PC-9 (cell line): ENCODE data around the gene ODF2. TPM values are rescaled to one million over a fixed set of nuclear protein-coding genes. Genes with fewer than 3 reads are reported as not detected.

ENCODE experiments used
- BruUV-seq: library from RNA; stranded (reverse); fragments of 400-500 nt; replicated peaks from 2 replicates; lab custom pipeline; 2021; lab: Mats Ljungman, UMichigan
- CTCF ChIA-PET: fragments of 300-600 bp; sonication (Branson Sonifier 250); formaldehyde crosslinking; loops from one replicate; lab custom pipeline; 2022; ENCODE audit warnings: antibody characterized with exemption; lab: Charles Lee
- POLR2A ChIA-PET: fragments of 300-600 bp; sonication (Branson Sonifier 250); formaldehyde crosslinking; loops from one replicate; lab custom pipeline; 2022; ENCODE audit warnings: antibody characterized with exemption; ENCODE audit not compliant: unreplicated experiment; lab: Charles Lee
- DNase-seq, 2 experiments: peaks; one replicate each; pipeline versions ENCODE4 v3.0.0 to v3.0.0-alpha.2; 2015 to 2022; ENCODE audit warnings: mixed read lengths in 1 of 2
- H2AFZ ChIP-seq: fragments of 200-600 bp; sonication (generic); 2 replicates; pipeline ENCODE4 v1.8.1; 2017; ENCODE audit warnings: antibody characterized with exemption
- H3F3A ChIP-seq: fragments of 200-600 bp; sonication (generic); 2 replicates; pipeline ENCODE4 v1.8.1; 2017; ENCODE audit warnings: antibody characterized with exemption, mild to moderate bottlenecking, low read depth; ENCODE audit not compliant: insufficient read depth
- H3K27ac ChIP-seq: fragments of 200-600 bp; sonication (generic); 2 replicates; pipeline ENCODE4 v1.6.1; 2016; ENCODE audit warnings: mixed run types
- H3K27me3 ChIP-seq: fragments of 200-600 bp; sonication (generic); 2 replicates; pipeline ENCODE4 v1.6.1; 2016; ENCODE audit warnings: low read depth, mixed run types; ENCODE audit not compliant: insufficient read depth
- H3K36me3 ChIP-seq: fragments of 200-600 bp; sonication (generic); 2 replicates; pipeline ENCODE4 v1.6.1; 2016; ENCODE audit warnings: low read depth, mixed run types
- H3K4me1 ChIP-seq: fragments of 200-600 bp; sonication (generic); replicated peaks from 2 replicates; pipeline ENCODE4 v1.6.1; 2016; ENCODE audit warnings: mixed run types; ENCODE audit not compliant: insufficient read depth
- H3K4me2 ChIP-seq: fragments of 200-600 bp; sonication (generic); 2 replicates; pipeline ENCODE4 v1.6.1; 2017; ENCODE audit warnings: mixed run types
- H3K4me3 ChIP-seq: fragments of 200-600 bp; sonication (generic); 2 replicates; pipeline ENCODE4 v1.6.1; 2016; ENCODE audit warnings: mixed run types
- H3K79me2 ChIP-seq: fragments of 200-600 bp; sonication (generic); 2 replicates; pipeline ENCODE4 v1.6.1; 2017; ENCODE audit warnings: low read depth, mixed run types
- H3K9me2 ChIP-seq: fragments of 200-600 bp; sonication (generic); 2 replicates; pipeline ENCODE4 v1.8.1; 2017; ENCODE audit warnings: mild to moderate bottlenecking; ENCODE audit not compliant: insufficient read depth
- H3K9me3 ChIP-seq: fragments of 200-600 bp; sonication (generic); 2 replicates; pipeline ENCODE4 v1.8.1; 2016; ENCODE audit warnings: low read depth; ENCODE audit not compliant: insufficient read depth
- H4K20me1 ChIP-seq: fragments of 200-600 bp; sonication (generic); 2 replicates; pipeline ENCODE4 v1.8.1; 2017; ENCODE audit not compliant: insufficient read depth
- CTCF ChIP-seq: fragments of 200-600 bp; sonication (generic); conservative IDR thresholded peaks from 2 replicates; pipeline ENCODE4 v1.6.1; 2017; ENCODE audit warnings: mixed run types, antibody characterized with exemption, mild to moderate bottlenecking, moderate library complexity
- EZH2 ChIP-seq: fragments of 200-600 bp; sonication (generic); IDR thresholded peaks from 2 replicates; pipeline ENCODE4 v1.8.0; 2017; ENCODE audit warnings: antibody characterized with exemption, low read depth
- intact Hi-C: fragments of 100-400 bp; cut with micrococcal nuclease; formaldehyde crosslinking; loops from one replicate; pipeline ENCODE4 v1.10.0; 2022; ENCODE audit not compliant: unreplicated experiment
- total RNA-seq: library from RNA; stranded (reverse); gene quantifications from 2 replicates; pipeline ENCODE4 v1.2.3, GENCODE V29; 2021

The ODF2 gene
- total RNA-seq, 1 experiment from 2014 or later: 58.2 TPM

- TF ChIP-seq EZH2: no peak
- TF ChIP-seq CTCF: no peak
- ChIA-PET CTCF (interaction anchor here (0.6 kb wide), 1 partner anchor 113 kb away, joined by 4 read pairs; no protein-coding TSS in a partner anchor), POLR2A (no interaction called here)
- H2AFZ ChIP-seq: no peak overlapping the region
- H3K4me1 ChIP-seq: no peaks in the 10 kb centered on the region
- H3K27me3 ChIP-seq: no peaks in the 10 kb centered on the region
- DNase-seq: no peak
- no peaks in the 10 kb centered on the region for H3K9me3 ChIP-seq
- H3F3A ChIP-seq: 0 out of 2 replicates have a peak, but pooled peaks cover 3% of the 10 kb centered on the region
- intact Hi-C loops: no loop called here
- peaks cover 39% of the 10 kb centered on the region for H3K36me3 ChIP-seq
- no peaks in the 10 kb centered on the region for H3K9me2 ChIP-seq
- 0 out of 2 replicates have a peak, but pooled peaks cover 1% of the 10 kb centered on the region for H3K79me2 ChIP-seq
- no peak overlapping the region for H3K4me3 ChIP-seq
- no peaks in the 10 kb centered on the region for H4K20me1 ChIP-seq
- H3K27ac ChIP-seq: no peak overlapping the region
- H3K4me2 ChIP-seq: no peak overlapping the region
- no TSS peak for BruUV-seq
Measured at GRCh38 chr9:128512820-128513219, 57.0 kb downstream of the ODF2 start.

GRCh38 chr9:128521956-128522355 is 66.2 kb downstream of the ODF2 start:
- intact Hi-C loops: no loop called here
- H3K36me3 ChIP-seq: peaks cover 37% of the 10 kb centered on the region
- H3K4me1 ChIP-seq: no peaks in the 10 kb centered on the region
- ChIA-PET CTCF (no interaction called here), POLR2A (no interaction called here)
- no peak overlapping the region for H3K27ac ChIP-seq
- H2AFZ ChIP-seq: no peak overlapping the region
- no peak overlapping the region for H3K4me2 ChIP-seq
- H3K4me3 ChIP-seq: no peak overlapping the region
- no TSS peak for BruUV-seq
- H4K20me1 ChIP-seq: no peaks in the 10 kb centered on the region
- H3K79me2 ChIP-seq: 0 out of 2 replicates have a peak, but pooled peaks cover 5% of the 10 kb centered on the region
- TF ChIP-seq EZH2 (no peak), CTCF (no peak)
- H3K9me3 ChIP-seq: no peaks in the 10 kb centered on the region
- H3K27me3 ChIP-seq: no peaks in the 10 kb centered on the region
- no peaks in the 10 kb centered on the region for H3K9me2 ChIP-seq
- no peak for DNase-seq
- H3F3A ChIP-seq: 0 out of 2 replicates have a peak, but pooled peaks cover 12% of the 10 kb centered on the region

GRCh38 chr9:128523199-128523925 is 67.6 kb downstream of the ODF2 start:
- TF ChIP-seq EZH2 (no peak), CTCF (no peak)
- 0 out of 2 replicates have a peak, but pooled peaks cover 7% of the 10 kb centered on the region for H3F3A ChIP-seq
- no peak overlapping the region for H3K4me2 ChIP-seq
- H3K27ac ChIP-seq: no peak overlapping the region
- no TSS peak for BruUV-seq
- H3K36me3 ChIP-seq: peaks cover 29% of the 10 kb centered on the region
- no peaks in the 10 kb centered on the region for H4K20me1 ChIP-seq
- no peak for DNase-seq
- H3K9me3 ChIP-seq: no peaks in the 10 kb centered on the region
- no peaks in the 10 kb centered on the region for H3K27me3 ChIP-seq
- H3K9me2 ChIP-seq: no peaks in the 10 kb centered on the region
- no peaks in the 10 kb centered on the region for H3K4me1 ChIP-seq
- CTCF ChIA-PET: interaction anchor here (0.6 kb wide), 1 partner anchor 162 kb away, joined by 3 read pairs; no protein-coding TSS in a partner anchor
- H3K79me2 ChIP-seq: no peaks in the 10 kb centered on the region
- no peak overlapping the region for H3K4me3 ChIP-seq
- intact Hi-C loops: no loop called here
- no peak overlapping the region for H2AFZ ChIP-seq
- POLR2A ChIA-PET: no interaction called here
